Suppressor macrophage treated with lipopolysaccharide for 4 hours (primary cell): ENCODE data around the gene CAPN9.
"Not testable (repeated sequence)": the region's sequence is repeated elsewhere in the genome, so short reads cannot be mapped to it uniquely, and the experiment has no call there.

Experiments used
- DNase-seq: peaks from one replicate; pipeline ENCODE4 v3.0.0-alpha.2; 2020

Gene CAPN9

DNA sequence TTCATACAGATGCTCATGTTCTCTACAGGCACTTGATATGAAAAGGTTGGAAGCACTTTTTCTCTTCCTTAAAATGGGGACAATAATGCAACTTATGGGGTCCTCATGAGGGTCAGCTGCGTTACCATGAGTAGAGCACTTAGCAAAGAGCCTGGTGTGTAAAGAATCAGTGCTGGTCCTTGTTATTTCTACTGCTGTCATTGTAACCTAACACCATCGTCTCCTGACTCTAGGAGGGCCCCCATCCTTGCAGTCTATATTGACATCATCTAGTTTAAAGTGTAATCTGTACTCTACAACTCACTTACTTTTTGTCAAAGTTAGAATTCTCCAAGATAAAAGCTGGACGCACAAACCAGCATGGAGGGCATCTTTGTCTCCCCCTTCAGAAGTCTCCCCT, 2.4 kb downstream of the CAPN9 start:
- no peak for DNase-seq

DNA sequence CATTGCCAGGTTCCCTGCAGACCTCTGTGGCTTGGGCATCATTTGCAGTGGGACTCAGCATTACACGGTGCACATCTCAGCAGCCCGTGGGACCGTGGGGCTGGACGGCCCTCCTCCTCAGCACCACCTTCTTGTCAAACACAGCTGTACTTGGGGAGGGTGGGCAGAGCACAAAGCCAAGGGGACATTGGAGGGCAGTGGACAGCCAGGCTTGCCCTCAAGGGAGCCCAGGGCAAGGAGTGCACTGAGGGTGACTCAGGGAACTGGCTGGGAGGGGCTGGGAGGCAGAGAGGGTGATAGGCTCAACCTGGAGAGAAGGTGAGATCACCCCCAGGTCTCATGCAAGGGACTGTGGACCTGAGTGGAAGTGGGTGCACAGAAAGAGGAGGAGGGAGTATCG, 3.4 kb downstream of the CAPN9 start:
- DNase-seq = no peak

DNA sequence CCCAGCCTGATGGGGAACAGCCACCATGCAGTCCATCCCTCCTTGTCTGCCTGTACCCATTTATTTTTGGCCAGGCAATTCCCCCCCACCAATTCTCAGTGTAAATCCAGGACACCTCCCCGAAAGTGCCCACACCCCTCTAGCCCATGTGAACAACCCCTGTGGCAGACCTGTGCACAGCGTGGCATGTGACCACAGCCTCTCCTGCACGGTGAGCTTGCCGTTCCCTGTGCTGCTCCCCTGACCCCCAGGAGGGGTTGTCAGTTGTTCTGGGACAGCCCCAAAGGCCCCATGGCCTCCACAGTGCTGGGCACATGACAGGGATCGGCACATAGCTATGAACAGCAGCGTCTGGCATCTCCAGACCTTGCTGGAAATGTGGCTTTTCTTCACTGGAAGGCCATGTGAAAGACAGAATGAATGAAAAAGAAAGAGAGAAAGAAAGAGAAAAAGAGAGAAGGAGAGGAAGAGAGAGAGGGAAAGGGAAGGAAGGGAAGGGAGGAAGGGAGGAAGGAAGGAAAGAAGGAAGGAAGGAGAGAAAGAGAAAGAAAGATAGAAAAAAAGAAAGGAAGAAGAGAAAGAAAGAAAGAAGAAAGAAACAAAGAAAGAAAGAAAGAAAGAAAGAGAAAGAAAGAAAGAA, 3.9 kb downstream of the CAPN9 start:
- no peak for DNase-seq

- no peak for DNase-seq
Observed at GRCh38 chr1:230752407-230752806, 5.2 kb downstream of the CAPN9 start.

- DNase-seq = no peak
Observed at GRCh38 chr1:230753191-230753585, 6.0 kb downstream of the CAPN9 start.

DNA sequence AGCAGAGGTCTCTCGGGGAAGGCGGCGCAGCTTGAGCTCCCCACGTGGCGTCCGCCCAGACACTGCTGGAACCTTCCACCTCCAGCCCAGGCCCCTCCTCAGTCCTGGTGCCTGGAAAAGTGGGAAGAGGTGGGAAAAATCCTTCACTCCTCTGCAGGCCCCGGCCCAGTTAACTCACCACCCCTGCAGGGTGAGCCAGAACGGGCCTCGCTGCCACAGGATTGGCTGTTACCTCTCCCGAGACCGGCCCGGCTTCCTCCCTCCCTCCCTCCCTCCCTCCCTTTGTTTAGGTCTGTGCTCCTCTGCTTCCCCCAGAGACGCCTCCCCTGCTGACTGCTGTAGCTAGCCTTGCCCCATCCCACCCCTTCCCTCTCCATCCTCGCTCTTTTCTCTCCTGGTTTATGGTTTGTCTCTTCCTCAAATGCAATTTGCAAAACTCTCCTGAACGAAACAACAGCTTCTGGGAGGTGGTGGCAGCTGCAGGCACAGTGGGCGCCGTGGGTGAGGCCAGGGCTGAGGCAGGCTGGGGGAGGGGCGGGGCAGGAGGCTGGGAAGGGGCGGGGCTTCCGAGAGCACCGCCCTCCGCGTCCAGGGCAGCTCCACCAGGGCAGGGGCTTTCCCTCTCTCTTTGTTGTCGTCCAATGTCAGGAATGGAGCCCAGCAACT, 6.5 kb downstream of the CAPN9 start:
- DNase-seq = peak; percentile 11

DNA sequence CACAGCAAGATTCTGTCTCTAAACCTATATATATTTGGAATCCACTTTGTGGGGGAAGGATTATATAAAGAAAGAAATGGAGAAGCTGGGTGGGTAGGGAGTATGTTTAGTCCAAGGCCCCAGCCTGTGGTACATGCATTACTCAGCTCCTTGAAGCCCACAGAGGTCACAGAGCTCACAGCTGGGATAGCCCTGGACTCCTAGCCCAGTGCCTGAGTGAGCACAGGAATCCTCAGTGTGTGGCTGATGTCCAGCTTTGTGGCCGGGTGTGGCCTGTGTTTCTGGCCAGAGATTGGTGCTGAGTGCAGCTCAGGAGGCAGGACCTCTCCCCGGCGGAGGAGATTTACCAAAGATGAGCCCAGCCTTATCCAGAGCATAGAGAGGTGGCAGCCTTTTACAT, 7.6 kb downstream of the CAPN9 start:
- peak; percentile 7 for DNase-seq

GRCh38 chr1:230757856-230758708, 10.9 kb downstream of the CAPN9 start:
- DNase-seq = no peak

- DNase-seq = no peak
Observed at GRCh38 chr1:230758709-230759368, 11.7 kb downstream of the CAPN9 start.

DNA sequence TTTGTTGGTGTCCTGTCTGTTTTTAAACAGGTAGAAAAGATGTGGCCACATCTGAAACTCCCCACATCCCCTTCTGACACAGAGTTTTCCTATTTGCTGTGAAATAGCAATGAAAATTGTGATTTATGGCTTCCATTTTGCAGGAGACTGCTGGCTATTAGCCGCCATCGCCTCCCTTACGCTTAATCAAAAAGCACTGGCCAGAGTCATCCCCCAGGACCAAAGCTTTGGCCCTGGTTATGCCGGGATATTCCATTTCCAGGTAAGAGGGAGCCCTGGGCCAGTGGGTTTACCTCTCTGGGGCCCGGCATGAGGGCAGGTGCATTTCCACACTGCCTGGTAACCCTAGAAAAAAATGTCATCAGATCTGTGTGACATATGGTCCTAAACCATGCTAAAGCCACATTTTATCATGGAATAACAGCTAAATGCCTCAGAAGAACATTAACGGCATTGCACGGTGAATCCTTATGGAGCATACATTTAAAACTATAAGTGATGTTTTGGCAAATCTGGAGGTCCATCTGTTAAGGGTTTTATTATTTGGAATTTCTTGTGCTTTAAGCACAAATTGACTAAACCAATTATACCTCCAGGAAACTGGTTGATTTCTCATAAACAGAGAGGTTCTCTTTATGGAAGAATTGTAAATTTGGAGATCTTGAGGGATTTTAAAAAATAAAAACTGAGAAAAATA, 12.3 kb downstream of the CAPN9 start:
- no peak for DNase-seq

GRCh38 chr1:230760360-230760827, 13.2 kb downstream of the CAPN9 start:
- DNase-seq = no peak

DNA sequence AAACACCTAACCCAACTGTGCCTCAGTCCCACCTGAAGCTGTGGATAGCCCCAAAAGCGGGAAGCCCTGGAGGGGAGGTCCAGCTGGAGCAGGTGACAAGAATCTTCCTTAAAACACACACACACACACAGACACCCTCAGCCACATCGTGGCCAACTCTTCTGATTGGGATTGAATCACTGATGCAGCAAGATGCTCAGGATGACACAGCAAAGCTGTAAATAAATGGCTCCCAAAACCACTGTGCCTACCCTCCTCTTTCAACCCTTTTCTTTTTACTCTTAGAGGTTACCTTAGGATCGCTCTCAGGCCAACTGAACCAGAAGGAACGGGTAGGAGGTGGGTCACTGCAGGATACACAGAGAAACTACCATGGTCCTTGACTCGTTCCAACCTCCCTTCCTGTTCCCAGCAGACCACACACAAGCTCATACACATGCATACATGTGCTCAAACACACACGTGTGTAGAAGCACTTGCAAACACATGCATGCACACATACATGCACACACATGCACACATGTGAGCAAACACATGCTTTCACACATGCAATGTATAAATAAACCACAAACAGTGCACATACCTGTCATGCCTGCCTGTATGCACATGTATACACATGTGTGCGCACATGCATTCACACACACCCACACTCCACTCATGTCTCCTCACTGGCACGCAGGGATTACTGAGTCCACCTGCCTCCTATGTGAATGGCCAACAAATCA, 14.4 kb downstream of the CAPN9 start:
- no peak for DNase-seq

- DNase-seq = no peak
Observed at GRCh38 chr1:230763927-230764591, 16.9 kb downstream of the CAPN9 start.

GRCh38 chr1:230766318-230766717, 19.1 kb downstream of the CAPN9 start:
- no peak for DNase-seq

GRCh38 chr1:230767859-230768612, 20.8 kb downstream of the CAPN9 start:
- DNase-seq = not testable (repeated sequence)

- no peak for DNase-seq
Observed at GRCh38 chr1:230768903-230769570, 21.8 kb downstream of the CAPN9 start.

DNA sequence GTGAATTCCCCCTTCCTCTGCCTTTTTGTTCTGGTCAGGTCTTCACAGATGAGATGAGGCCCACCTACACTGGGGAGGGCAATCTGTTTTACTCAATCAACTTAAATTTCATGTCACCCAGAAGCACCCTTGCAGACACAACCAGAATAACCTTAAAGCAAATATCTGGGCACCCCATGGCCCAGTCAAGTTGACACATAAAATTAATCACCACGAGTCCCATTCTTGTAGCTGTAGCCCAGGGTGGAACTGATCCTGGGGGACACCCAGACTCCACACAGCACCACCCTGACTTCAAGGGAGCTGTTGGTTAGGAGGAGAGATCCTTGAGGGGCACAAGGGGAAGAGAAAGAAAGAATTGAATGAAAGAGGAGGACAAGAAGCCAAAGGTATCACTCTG, 23.1 kb downstream of the CAPN9 start:
- no peak for DNase-seq

GRCh38 chr1:230771773-230772354, 24.7 kb downstream of the CAPN9 start:
- DNase-seq = no peak
